Prostate gland (tissue), 2 donors: Measurements from ENCODE around the gene PSMB11. TPM values are rescaled to one million over a fixed set of nuclear protein-coding genes. Genes with fewer than 3 reads are reported as not detected.

ENCODE experiments used
- DNase-seq: peaks from one replicate; pipeline ENCODE4 v3.0.0-alpha.2; 2019; ENCODE audit warnings: low spot score
- H3K27ac ChIP-seq, 2 donors: fragments of 200-600 bp; sonication (generic); 2 replicates each; pipeline ENCODE4 v1.5.1; 2017 to 2019
- H3K27me3 ChIP-seq: fragments of 200-600 bp; sonication (generic); replicated peaks from 2 replicates; pipeline ENCODE4 v1.5.1; 2019; ENCODE audit not compliant: insufficient read depth
- H3K36me3 ChIP-seq, 2 donors: fragments of 200-600 bp; sonication (generic); 1 replicate in 1 of 2; 2 replicates in 1 of 2; pipeline versions ENCODE4 v1.5.1 to v1.8.1; 2017 to 2019
- H3K4me1 ChIP-seq: fragments of 200-600 bp; sonication (generic); replicated peaks from 2 replicates; pipeline ENCODE4 v1.5.1; 2019
- H3K4me3 ChIP-seq, 2 donors: fragments of 200-600 bp; sonication (generic); 2 replicates each; pipeline ENCODE4 v1.5.1; 2017 to 2019
- H3K9me3 ChIP-seq: fragments of 200-600 bp; sonication (generic); 2 replicates; pipeline ENCODE4 v1.5.1; 2017
- POLR2A ChIP-seq: fragments of 450-650 bp; IDR thresholded peaks from one replicate; pipeline ENCODE4 v1.6.1; 2016; ENCODE audit warnings: antibody characterized with exemption, mild to moderate bottlenecking
- POLR2AphosphoS5 ChIP-seq: sonication (generic); formaldehyde crosslinking; IDR thresholded peaks from one replicate; pipeline ENCODE4 v1.6.1; 2017; ENCODE audit warnings: antibody characterized with exemption
- WGBS: methylation state at CpG from one replicate; pipeline ENCODE4 v1.1.5; 2018; 5-methylcytosine and 5-hydroxymethylcytosine counted together
- intact Hi-C: fragments of 100-400 bp; cut with DNase I; formaldehyde crosslinking; loops from one replicate; pipeline ENCODE4 v1.14.2; 2022
- total RNA-seq, 2 donors: library from RNA; depleted of rRNA; stranded (reverse); fragments of >200 nt; gene quantifications; one replicate each; pipeline ENCODE4 v1.1.0, GENCODE V29; 2016
- TF ChIP-seq, protein P1 (sequence below), 4 experiments: fragments of 200-600 bp in 2 of 4; fragments of 450-650 bp in 2 of 4; sonication (generic) in 2 of 4; IDR thresholded peaks; 1 replicate in 3 of 4; 2 replicates in 1 of 4; pipeline ENCODE4 v1.5.1; 2016 to 2019; ENCODE audit warnings: antibody characterized with exemption in 4 of 4, mild to moderate bottlenecking in 2 of 4, moderate library complexity in 2 of 4

The PSMB11 gene, protein sequence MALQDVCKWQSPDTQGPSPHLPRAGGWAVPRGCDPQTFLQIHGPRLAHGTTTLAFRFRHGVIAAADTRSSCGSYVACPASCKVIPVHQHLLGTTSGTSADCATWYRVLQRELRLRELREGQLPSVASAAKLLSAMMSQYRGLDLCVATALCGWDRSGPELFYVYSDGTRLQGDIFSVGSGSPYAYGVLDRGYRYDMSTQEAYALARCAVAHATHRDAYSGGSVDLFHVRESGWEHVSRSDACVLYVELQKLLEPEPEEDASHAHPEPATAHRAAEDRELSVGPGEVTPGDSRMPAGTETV
- not detected for total RNA-seq

DNA sequence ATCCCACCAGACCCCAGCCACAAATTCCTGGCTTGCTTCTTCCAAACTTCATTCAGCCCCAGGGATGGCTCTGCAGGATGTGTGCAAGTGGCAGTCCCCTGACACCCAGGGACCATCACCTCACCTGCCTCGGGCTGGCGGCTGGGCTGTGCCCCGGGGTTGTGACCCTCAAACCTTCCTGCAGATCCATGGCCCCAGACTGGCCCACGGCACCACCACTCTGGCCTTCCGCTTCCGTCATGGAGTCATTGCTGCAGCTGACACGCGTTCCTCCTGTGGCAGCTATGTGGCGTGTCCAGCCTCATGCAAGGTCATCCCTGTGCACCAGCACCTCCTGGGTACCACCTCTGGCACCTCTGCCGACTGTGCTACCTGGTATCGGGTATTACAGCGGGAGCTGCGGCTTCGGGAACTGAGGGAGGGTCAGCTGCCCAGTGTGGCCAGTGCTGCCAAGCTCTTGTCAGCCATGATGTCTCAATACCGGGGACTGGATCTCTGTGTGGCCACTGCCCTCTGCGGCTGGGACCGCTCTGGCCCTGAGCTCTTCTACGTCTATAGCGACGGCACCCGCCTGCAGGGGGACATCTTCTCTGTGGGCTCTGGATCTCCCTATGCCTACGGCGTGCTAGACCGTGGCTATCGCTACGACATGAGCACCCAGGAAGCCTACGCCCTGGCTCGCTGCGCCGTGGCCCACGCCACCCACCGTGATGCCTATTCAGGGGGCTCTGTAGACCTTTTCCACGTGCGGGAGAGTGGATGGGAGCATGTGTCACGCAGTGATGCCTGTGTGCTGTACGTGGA is at the start of gene PSMB11:
PSMB11 (plus strand) TSS at position 51 of the 804 bp plus-strand sequence; CDS start at position 65, 14 bp downstream.
- H3K4me1 ChIP-seq: no peaks in the 10 kb centered on the region
- no peak within 1 kb of the TSS for H3K27ac ChIP-seq
- no peak for DNase-seq
- no peak within 1 kb of the TSS for H3K4me3 ChIP-seq
- intact Hi-C loops: no loop called here
- H3K27me3 ChIP-seq: no peaks in the 10 kb centered on the region
- no peaks in the 10 kb centered on the region for H3K36me3 ChIP-seq
- TF ChIP-seq, protein P1, sequence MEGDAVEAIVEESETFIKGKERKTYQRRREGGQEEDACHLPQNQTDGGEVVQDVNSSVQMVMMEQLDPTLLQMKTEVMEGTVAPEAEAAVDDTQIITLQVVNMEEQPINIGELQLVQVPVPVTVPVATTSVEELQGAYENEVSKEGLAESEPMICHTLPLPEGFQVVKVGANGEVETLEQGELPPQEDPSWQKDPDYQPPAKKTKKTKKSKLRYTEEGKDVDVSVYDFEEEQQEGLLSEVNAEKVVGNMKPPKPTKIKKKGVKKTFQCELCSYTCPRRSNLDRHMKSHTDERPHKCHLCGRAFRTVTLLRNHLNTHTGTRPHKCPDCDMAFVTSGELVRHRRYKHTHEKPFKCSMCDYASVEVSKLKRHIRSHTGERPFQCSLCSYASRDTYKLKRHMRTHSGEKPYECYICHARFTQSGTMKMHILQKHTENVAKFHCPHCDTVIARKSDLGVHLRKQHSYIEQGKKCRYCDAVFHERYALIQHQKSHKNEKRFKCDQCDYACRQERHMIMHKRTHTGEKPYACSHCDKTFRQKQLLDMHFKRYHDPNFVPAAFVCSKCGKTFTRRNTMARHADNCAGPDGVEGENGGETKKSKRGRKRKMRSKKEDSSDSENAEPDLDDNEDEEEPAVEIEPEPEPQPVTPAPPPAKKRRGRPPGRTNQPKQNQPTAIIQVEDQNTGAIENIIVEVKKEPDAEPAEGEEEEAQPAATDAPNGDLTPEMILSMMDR (IDR thresholded peaks at IDR 0.05): no peak
- TF ChIP-seq POLR2A (no peak), POLR2AphosphoS5 (no peak)
- 95% methylated on average over 35 of the region's 36 CpGs for WGBS
- no peaks in the 10 kb centered on the region for H3K9me3 ChIP-seq

DNA sequence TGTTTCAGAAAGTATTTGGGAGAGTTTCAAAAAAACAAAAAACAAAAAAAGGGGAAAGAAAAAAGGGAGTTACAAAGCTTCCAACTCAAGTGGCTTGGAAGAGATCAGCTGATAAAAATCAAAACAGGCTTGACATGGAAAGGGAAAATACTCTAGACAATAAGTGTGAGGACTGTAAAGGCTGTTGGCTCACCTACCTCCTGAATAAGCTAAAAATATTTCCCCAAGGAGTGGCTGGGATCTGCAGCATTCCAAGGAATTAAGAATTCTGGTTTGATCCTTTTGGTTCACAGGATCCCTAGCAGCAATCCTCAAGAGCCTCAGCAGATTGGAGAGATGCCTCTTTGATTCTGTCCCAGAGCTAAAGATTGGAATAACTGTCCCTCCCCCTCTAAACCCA is 48.5 kb upstream of the PSMB11 start:
- Histone ChIP-seq H3K4me1 (no peaks in the 10 kb centered on the region), H3K36me3 (no peaks in the 10 kb centered on the region), H3K9me3 (no peaks in the 10 kb centered on the region), H3K27me3 (no peaks in the 10 kb centered on the region), H3K27ac (no peak overlapping the region), H3K4me3 (no peak overlapping the region)
- intact Hi-C loops: no loop called here
- no peak for DNase-seq
- TF ChIP-seq, protein P1 (IDR thresholded peaks at IDR 0.05): no peak
- no peak for TF ChIP-seq POLR2A

DNA sequence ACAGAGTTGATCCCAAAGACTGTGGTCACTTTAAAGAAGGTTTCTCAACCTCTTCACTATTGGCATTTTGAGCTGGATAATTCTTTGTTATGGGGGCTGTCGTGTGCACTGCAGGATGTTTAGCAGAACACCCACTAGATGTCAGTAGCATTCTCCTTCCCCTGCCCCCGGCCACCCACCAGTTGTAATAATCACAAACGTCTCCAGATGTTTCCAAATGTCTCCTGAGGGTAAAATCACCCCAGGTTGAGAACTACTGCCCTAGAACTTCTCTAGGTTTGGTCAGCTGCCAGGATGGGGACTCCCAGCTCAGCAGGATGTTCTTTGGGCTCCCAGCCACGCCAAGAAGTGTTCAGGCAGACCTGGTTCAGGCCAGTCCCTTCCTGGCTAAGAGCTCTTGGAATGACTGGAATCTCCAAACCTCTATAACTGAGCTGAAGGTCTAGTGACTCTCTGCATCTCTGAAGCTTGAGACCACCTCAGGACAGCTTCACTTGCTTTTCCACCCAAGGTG is 47.2 kb upstream of the PSMB11 start:
- WGBS: 6% methylated on average over 4 of the region's 4 CpGs
- no peak overlapping the region for H3K4me3 ChIP-seq
- intact Hi-C loops: no loop called here
- no peaks in the 10 kb centered on the region for H3K9me3 ChIP-seq
- no peaks in the 10 kb centered on the region for H3K27me3 ChIP-seq
- TF ChIP-seq POLR2A (no peak), POLR2AphosphoS5 (no peak)
- TF ChIP-seq, protein P1 (IDR thresholded peaks at IDR 0.05): peak; percentile 14 to 44 (median 36)
- H3K4me1 ChIP-seq: no peaks in the 10 kb centered on the region
- H3K27ac ChIP-seq: peak overlapping the region in 1 of 2 donors; percentile 18
- no peaks in the 10 kb centered on the region for H3K36me3 ChIP-seq
- peak; percentile 67 for DNase-seq

DNA sequence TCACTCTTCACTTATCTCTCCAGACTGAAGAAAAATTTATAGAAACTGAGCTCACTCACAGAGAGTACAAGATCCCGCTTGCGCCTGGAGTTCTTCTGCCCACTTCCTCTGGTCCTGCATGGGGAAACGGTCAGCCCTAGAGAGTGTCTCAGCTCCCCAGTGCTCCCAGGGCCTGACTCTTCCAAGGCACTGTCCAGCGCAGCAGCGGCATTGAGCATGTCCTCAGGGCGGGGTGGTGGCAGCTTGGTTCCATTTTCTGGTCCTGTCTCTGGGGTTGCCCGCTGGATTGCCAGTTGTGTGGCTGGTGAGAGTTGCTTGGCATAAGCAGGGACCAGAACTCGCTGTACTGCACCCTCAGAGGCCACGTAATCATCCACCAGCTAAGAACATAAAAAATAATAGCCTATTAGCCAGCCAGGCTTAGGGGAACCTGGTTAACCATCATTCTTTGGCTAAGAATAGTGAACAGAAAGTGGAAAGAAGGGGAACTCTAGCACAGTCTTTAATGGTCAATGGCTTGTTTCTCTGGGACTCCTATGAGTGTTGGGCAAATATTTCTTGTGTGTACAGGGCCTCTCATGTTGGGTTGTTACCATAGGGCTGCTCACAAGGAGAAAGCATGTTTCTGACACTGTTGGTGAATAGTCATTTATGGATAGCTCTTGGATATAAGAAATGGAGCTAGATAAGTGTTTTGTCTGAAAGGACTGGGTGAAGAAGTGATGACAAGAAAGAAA is 46.0 kb upstream of the PSMB11 start:
- DNase-seq: no peak
- intact Hi-C loops: no loop called here
- no peak overlapping the region for H3K4me3 ChIP-seq
- no peaks in the 10 kb centered on the region for H3K27me3 ChIP-seq
- H3K36me3 ChIP-seq: no peaks in the 10 kb centered on the region
- WGBS: 92% methylated on average over 9 of the region's 9 CpGs
- no peaks in the 10 kb centered on the region for H3K4me1 ChIP-seq
- H3K27ac ChIP-seq: no peak overlapping the region
- no peaks in the 10 kb centered on the region for H3K9me3 ChIP-seq
- TF ChIP-seq POLR2A: no peak
- TF ChIP-seq, protein P1 (IDR thresholded peaks at IDR 0.05): no peak
- TF ChIP-seq POLR2AphosphoS5: no peak
